Stimulated activated CD4-positive, alpha-beta T cell treated with anti-CD3 and anti-CD28 coated beads, Interleukin-4, amount 100 ng/mL, for 1 hour (primary cell): ENCODE data around the gene GPR65.

Experiments used
- DNase-seq: peaks from one replicate; pipeline ENCODE4 v3.0.0-alpha.2; 2020

GPR65 gene, protein sequence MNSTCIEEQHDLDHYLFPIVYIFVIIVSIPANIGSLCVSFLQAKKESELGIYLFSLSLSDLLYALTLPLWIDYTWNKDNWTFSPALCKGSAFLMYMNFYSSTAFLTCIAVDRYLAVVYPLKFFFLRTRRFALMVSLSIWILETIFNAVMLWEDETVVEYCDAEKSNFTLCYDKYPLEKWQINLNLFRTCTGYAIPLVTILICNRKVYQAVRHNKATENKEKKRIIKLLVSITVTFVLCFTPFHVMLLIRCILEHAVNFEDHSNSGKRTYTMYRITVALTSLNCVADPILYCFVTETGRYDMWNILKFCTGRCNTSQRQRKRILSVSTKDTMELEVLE

DNA sequence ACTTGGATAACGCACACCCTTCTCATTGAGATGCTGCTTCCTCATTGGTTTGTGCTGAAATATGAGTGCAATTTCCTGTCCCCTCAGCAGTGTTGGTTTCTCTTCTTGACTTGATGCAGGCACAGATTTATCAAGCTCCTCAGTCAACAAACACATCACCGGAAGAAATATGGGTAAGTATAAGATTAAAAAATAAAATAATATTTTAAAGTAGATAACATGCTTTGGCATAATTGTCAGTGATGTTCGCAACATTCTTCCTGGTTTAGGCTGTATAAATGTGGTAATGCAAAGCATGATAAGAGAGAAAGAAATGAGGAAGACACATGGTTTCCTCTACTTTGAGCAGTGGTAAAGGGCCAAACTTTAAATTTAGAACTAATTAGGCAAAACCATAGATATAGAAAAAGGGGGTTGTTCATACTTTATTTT is at the start of gene GPR65:
Gene GPR65, plus strand, starts transcription at position 86 of the 432 bp plus-strand sequence. CDS start 5,713 bp downstream, outside the sequence.
- no peak for DNase-seq

DNA sequence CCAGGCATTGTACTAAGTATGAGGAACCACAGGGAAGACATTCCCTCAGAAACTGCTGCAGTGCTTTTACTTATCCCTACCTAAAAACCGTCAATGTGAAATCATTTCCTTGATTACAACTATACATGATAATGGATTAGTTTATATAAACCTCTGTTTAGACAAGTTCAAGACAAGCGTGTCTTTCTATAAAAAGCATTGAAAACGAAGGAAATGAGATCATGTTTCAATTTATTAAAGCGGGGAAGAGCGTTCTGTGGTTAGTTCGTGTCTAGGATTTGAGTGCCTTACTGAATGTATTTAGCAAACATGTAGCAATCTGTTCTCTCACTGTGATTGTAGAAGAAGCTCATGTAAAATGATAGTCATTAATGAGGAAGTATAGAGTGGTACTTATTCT is 49.4 kb upstream of the GPR65 start:
- DNase-seq = no peak

- DNase-seq = no peak
These were observed 44.7 kb upstream of the GPR65 start for GRCh38 chr14:87960013-87960787.

DNA sequence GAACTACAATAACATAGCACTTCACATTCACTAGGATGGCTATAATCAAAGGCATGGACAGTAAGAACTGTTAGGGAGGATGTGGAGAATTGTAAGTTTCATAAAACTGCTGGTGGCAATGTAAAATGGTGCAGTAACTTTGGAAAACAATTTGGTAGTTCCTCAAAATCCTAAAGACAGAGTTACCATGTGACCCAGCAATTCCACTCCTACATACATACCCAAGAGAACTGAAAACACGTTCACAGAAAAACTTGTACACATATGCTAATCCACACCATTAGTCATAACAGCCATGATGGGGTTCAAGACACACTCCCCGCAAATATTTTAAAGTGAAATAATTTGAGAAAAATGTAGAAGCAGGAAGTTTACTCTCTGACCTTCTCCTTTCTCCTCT is 43.7 kb upstream of the GPR65 start:
- DNase-seq = no peak

GRCh38 chr14:87966816-87967215 is 38.1 kb upstream of the GPR65 start:
- no peak for DNase-seq

DNA sequence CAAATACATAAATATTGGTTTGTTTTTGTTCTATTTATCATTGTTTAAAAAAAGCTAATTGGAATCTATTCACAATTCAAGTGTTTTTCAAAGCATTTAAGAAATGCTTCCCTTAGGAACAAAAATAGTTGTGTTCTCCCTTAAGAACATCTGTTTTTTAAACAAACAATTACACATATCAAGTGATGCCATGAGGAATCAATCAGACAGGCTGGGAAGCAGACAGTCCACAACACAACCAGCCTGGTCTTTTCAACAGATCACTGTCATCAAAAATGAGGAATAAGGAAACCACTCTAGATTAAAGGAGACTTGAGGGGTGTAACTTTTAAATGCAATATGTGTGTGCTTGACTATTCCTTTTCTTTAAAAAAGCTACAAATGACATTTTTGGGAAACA is 37.4 kb upstream of the GPR65 start:
- no peak for DNase-seq

- no peak for DNase-seq
These were observed 33.9 kb upstream of the GPR65 start for GRCh38 chr14:87971010-87971409.

- DNase-seq = no peak
These were observed 29.3 kb upstream of the GPR65 start for GRCh38 chr14:87975636-87976035.

- DNase-seq = no peak
These were observed 25.2 kb upstream of the GPR65 start for GRCh38 chr14:87979689-87980088.

DNA sequence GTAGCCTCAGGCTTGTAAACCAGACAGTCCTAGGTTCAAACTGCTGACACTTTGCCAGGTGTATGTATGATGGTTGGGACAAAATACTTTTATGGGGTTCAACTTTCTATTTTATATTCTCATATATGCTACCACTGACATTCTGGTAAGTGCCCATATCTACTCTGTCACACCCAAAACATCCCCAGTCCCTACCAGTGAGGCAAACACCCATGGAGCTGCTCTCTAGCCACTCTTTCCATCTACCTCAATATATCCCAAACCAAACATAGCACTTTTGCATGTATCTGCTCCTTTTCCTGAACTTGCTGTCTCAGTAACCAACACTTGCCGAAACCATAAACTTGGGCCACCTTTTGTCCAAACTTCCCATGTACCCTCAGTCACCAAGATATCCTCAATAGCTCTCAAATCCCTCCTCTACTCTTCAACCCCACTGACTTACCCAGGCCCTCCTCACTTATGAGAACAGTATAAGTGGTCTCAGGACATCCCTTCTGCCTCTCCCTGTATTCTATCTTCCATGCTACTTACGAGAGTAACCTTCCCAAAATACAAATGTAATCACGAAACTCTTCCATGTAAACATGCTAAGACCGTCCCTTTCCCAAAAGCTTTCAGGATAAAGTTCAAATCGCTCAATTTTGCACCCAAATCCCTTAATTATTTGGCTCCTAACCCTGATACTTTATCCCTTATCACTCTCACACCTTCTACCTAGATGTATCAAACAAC is 15.5 kb upstream of the GPR65 start:
- DNase-seq = no peak

GRCh38 chr14:87989956-87990299 is 15.0 kb upstream of the GPR65 start:
- no peak for DNase-seq

GRCh38 chr14:87990682-87991081 is 14.3 kb upstream of the GPR65 start:
- DNase-seq = no peak

DNA sequence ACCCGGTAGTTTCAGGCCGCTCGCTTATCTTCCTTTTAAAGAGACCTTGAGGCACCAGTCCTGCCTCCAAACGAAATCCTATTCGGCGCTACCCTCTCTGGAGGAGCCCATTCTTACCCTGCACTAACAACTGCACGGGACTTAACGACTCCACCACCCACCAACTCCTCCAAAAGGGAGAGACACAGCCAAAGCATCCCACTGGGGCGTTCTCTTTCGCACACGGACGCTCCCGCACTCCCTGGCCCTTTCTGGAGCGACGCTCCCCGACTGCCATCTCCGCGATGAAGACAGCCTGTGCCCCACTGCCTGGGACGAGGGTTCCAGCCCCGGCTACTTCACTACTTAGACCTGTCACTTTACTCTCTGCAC is 12.6 kb upstream of the GPR65 start:
- DNase-seq = no peak

- peak; percentile 95 for DNase-seq
These were observed 12.0 kb upstream of the GPR65 start, which contains the start of gene GALC for GRCh38 chr14:87992718-87993628. Gene GALC (minus strand): TSS chr14:87993182. CDS start chr14:87993164, 18 bp downstream.

GRCh38 chr14:87994974-87995373 is 10.0 kb upstream of the GPR65 start:
- no peak for DNase-seq

- DNase-seq = no peak
These were observed 9.2 kb upstream of the GPR65 start for GRCh38 chr14:87995500-87996290.

GRCh38 chr14:87996291-87996592 is 8.7 kb upstream of the GPR65 start:
- DNase-seq = no peak

- no peak for DNase-seq
These were observed 6.5 kb upstream of the GPR65 start for GRCh38 chr14:87998482-87998881.

GRCh38 chr14:87999277-87999676 is 5.7 kb upstream of the GPR65 start:
- DNase-seq = no peak

DNA sequence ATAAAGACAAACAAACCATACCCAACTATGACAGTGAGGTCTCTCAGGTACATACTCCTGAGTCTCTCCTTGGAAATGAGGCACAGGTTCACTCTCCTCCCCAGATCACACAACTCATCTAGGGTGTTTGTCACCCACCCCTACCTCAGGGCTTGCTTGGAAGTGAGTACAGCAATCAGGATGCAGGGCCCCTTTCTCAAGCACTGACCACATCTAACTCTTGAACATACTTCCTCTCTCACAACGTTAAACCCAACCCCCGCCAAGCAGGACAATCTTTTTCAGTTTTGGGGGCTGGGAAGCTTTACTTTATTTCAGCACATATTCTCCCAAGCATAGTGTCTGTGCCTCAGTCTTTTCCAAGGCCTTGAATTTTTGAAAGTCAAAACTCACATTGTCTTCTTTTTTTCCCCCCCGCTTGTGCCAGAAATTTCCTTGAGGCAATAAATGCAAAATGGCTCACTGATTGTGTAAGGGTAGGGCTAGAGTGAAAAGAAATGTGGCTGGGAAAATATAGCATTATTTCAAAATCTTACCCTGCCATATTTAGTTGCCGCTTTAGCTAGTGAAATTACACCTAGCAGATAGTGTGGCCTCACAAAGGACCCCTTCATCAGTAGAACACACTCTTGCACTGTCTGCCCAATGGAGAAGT is 2.4 kb upstream of the GPR65 start:
- DNase-seq = no peak

GRCh38 chr14:88003425-88003824 is 1.5 kb upstream of the GPR65 start:
- DNase-seq = no peak
